Measurements from ENCODE around the gene CBX8.

Gene CBX8

GRCh38 chr17:79795795-79796443 is 958 bp downstream of the CBX8 start:
- FAIRE-seq (no peak), DNase-seq (ENCODE audit: low spot score) (no peak)

GRCh38 chr17:79794659-79795511 is 2.0 kb downstream of the CBX8 start:
- DNase-seq (ENCODE audit: low spot score) (no peak), FAIRE-seq (no peak)

DNA sequence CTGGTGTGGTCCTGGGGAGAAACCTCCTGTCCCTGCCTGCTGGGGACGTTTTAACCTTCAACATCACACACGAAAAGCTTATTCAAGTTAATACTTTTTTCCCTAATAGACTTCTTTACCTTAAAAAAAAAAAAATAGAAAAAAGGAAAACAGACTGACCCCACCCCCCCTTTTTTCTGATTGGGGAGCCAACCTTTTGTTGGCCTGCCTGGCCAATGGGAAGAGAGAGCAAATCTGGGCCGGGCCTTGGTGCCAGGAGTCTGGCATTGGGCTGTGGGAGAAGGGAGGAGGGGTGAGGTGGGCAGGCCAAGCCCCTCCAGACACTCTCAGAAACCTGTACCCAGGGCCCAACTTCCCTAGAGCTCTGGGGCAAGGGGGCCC is 3.0 kb downstream of the CBX8 start:
- FAIRE-seq (no peak), DNase-seq (ENCODE audit: low spot score) (no peak)

DNA sequence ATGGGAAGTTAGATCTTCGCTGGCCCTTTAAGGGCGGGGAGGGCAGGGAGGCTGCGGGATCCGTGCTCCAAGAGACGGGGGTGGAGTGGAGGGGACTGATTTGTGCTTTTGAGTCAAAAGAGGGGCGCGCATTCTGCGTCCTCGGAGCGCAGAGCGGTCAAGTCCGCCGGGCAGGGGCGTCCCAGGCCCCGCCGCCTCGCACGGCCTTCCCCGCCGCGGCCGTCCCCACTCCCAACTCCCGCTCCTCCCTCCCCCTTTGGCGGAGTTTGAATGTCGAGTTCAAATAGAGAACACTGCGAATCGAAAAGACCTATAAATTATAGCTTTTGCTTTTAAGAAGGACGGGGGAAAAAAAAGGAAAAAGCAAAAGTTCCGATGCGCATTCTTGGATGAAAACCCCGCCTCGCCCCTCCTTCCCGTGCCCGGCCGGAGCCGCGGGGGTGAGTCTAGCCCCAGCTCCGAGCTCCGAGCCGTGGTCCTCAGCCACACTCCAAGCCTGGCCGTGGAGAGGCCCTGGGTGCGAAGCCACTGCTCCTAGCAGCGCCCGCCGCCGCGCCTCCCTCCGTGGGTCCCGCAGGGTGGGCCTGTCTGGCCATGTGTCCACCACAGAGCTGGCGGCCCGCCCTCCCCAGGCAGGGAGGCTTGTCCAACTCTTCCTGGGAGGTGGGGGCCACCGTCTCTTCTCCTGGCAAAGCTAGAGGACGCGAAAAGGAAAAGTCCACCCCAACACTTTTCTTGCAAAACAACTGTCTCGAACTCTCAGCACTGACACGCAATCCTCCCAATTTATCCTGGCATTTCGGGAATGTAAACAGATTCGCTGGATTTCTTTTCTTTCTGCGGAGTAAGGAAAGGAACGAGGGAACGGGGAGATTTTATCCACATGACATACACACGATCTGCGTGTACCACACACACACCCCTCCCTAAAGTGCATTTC is 3.6 kb downstream of the CBX8 start:
- FAIRE-seq = no peak

GRCh38 chr17:79792341-79792871 is 4.5 kb downstream of the CBX8 start:
- DNase-seq (ENCODE audit: low spot score) = no peak
- no peak for FAIRE-seq

More for the DNA sequence above, 3.6 kb downstream of the CBX8 start:
- DNase-seq (ENCODE audit: low spot score) = no peak

GRCh38 chr17:79791735-79792161 is 5.1 kb downstream of the CBX8 start:
- FAIRE-seq (no peak), DNase-seq (ENCODE audit: low spot score) (no peak)

DNA sequence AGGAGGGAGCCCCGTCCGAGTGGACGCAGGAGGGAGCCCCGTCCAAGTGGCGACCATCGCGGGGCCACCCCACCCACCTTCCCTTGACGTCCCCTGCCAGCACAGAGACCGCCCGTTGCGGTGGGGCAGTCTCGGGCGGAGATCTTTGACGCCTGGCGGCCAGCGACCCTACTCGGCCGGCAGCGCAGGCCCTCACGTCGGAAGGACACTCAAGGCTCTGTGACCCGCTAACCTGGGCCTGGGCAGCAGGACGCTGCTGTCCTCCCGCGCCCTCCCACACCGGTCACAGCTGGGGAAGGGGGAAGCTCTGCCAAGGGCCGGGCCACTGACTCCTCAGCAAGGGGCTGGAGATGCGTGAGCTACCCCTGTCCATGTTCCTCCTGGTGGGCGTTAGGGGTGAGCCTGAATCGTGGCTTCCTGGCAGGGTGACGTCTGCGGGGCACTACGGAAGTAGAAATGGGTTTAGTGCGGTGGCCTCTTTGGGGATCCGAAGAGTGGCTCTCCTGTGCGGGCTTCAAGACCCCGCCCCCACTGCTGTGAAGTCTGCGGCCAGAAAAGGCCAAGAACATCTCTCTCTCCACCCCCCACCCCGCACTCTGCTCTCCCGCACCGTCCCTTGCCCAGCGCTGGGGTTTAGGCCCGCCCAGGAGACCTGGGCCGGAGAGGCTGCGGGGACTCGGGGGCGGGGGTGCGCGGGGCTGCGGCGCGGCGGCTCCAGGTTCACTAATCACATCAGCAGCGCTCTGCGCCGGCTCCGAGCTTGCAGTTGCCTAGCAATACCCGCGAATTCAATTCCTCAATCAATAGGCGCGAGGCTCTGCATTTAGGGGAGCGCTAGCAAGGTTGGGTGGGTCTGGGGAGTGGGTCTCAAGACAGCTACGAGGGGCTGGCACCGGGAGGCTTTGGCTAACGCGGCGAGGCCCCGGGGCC is 5.8 kb downstream of the CBX8 start:
- FAIRE-seq = no peak
- no peak for DNase-seq (ENCODE audit: low spot score)

- DNase-seq (ENCODE audit: low spot score) (no peak), FAIRE-seq (no peak)
Measured at GRCh38 chr17:79789943-79790804, 6.7 kb downstream of the CBX8 start.

DNA sequence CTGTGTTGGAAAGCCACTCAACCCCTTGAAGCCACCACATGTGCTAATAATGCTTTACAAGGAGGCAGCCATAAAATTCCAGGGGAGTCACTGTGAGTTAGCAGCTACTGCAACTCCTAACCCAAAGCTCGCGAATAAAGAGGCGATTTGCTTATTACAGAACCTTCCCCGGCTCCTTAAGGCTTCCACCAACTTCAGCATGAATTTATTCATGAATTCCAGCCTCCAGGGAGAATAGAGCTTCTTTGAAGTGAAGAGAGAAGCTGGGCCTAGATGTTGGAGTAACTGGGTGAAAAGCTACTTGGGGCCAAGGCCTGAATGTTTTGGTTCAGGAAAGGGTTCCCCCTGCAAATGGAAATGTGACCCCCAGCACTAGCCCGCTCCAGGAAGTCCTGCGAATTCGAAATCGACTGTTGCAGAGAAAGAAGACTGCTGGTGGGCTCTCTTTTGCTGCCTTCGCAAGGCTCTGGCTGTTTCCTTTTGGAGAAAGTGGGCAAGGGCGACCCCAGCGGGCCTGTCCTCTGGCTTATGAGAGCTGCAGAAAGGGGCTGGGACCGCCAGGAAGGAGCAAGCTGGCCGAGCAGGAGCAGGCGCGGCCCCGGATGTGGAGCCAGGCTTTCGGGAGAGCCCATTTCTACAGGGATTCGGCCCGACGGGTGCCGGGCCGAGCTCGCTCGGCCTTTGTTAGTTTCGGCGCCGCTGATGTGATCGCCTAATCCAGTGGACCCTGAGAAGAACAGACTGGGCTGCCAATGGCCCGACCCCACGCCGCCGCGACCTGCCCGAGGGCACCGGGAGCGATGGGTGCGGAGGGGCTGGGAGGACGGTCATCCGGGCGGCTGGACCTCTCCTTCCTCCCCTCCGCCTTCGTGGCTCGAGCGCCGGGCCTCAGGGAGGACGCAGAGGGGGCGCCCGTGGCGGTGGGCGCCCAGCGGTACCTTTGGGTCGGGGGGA is 7.6 kb downstream of the CBX8 start:
- FAIRE-seq (no peak), DNase-seq (ENCODE audit: low spot score) (no peak)

DNA sequence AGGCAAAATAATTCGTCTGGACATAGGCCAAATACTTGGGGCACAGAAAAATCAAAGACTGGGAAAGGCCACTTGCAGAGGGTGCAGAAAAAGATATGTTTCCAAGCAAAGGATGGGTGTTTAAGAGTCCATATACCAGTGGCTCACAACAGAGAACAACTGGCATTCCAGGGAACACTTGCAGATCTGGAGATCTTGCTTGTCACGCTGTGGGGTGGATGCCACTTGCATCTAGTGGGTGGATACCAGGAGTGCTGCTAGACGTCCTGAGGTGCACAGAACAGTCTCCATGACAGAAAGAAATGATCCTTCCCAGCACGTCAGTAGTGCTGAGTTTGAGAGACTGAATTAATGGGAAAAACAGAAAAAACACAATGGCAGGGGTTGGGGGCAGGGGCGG is 8.4 kb downstream of the CBX8 start:
- FAIRE-seq (no peak), DNase-seq (ENCODE audit: low spot score) (no peak)

DNA sequence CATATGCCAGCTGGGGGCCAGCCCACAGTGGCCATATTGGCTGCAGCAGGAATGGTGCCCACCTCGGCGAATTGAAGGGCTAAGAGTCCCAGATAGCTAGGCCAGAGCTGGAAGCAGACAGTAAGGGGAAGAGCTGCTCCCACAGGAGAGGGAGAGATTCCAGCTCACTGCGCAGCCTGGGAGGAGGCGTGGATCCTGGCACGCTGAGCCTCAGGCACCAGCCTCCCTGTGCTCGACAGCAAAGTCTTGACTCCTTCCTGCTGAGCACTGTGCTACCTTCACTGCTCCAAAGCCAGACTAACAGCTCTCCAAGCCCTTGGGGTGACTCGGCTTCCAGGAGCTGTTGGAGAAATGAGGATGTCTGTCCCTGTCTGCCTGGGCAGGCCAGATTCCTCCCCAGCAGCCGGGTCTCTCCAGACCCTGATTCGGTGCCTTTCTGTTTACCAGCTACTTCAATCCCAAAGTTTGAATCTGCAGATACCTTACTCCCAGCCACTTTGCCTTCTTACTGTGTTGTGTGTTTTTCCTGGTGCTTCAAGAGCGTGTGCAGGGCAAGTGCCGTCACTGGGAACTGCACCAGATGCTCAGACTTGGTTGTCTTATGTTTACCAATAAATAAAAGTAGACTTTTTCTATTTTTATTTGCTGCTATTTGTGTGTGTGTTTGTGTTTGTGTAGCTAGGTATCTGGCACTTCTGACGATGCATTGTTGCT is 9.8 kb downstream of the CBX8 start:
- no peak for DNase-seq (ENCODE audit: low spot score)
- FAIRE-seq = no peak

GRCh38 chr17:79785900-79786810 is 10.7 kb downstream of the CBX8 start:
- FAIRE-seq = no peak
- no peak for DNase-seq (ENCODE audit: low spot score)

DNA sequence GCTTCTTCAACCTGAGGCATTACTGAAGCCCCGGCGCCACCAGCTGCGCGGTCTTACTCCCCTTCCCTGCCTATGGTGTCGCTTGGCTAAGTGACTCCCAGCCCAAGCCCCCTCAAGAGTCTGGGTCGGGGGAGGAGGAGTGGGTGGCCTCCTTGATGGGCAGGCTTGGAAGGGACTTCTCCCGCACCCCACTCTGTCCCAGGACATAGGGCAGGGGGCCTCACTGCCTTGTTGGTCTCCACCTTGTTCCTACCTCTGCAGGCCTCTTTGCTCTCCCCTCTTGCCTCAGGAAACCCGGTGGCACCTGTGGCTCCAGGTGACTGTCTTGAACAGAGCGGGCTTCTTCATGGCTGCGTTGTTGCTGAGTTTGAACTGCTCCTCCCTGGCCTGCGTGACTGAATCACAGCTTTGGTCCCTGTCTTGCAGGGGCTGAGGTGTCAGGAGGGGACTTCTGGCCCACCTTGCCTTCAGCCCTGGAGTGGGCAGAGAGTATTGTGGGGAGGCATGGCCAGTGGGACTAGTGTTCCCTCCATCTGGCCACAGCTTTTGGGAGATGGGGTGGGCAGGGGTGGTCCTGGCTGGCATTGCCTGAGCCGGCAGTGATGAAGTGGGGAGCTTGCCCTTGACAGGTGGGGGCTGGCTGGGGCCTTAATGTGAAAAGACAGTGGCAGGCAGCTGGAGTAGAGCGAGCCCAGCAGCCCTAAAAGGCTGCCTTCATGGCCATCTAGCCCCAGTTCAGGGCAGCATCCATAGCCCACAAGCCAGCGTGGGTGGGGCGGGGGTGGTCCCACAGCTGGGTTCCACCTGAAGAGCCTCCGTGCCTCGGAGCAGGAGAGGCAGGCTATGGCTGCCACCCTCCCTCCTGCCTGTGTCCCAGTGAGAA is 11.6 kb downstream of the CBX8 start:
- DNase-seq (ENCODE audit: low spot score) (no peak), FAIRE-seq (no peak)

- DNase-seq (ENCODE audit: low spot score) = no peak
- FAIRE-seq = no peak
Measured at GRCh38 chr17:79784353-79785016, 12.4 kb downstream of the CBX8 start.

DNA sequence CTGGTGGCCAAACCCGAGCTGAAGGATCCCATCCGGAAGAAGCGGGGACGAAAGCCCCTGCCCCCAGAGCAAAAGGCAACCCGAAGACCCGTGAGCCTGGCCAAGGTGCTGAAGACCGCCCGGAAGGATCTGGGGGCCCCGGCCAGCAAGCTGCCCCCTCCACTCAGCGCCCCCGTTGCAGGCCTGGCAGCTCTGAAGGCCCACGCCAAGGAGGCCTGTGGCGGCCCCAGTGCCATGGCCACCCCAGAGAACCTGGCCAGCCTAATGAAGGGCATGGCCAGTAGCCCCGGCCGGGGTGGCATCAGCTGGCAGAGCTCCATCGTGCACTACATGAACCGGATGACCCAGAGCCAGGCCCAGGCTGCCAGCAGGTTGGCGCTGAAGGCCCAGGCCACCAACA is 13.0 kb downstream of the CBX8 start:
- DNase-seq (ENCODE audit: low spot score) (no peak), FAIRE-seq (no peak)
